ENCODE data around the gene WFDC1.
A peak's percentile ranks its signal among the peaks of the same experiment; 100 is the strongest.

DNA sequence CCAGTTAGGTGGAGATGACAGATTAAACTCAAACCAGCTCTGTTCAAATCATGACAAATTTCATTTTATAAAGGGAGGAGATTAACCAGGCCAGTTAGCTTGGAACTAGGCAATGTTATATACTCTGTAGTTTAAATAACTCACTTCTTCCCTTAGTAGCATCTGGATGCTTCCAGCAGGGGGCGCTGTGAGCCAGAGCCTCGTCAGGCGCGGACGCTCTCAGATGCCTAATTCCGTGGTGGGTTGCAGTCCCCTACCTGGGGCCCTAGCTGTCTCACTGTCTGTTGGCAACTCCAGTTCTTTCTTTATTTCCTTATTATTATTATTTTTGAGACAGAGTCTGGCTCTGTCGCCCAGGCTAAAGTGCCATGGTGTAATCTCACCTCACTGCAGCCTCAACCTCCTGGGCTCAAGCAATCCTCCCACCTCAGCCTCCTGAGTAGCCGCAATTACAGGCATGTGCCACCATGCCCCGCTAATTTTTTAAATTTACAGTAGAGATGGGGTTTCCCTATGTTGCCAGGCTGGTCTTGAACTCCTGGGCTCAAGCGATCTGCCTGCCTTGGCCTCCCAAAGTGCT is 17.3 kb upstream of the WFDC1 start:
- TF ChIP-seq, protein P1, sequence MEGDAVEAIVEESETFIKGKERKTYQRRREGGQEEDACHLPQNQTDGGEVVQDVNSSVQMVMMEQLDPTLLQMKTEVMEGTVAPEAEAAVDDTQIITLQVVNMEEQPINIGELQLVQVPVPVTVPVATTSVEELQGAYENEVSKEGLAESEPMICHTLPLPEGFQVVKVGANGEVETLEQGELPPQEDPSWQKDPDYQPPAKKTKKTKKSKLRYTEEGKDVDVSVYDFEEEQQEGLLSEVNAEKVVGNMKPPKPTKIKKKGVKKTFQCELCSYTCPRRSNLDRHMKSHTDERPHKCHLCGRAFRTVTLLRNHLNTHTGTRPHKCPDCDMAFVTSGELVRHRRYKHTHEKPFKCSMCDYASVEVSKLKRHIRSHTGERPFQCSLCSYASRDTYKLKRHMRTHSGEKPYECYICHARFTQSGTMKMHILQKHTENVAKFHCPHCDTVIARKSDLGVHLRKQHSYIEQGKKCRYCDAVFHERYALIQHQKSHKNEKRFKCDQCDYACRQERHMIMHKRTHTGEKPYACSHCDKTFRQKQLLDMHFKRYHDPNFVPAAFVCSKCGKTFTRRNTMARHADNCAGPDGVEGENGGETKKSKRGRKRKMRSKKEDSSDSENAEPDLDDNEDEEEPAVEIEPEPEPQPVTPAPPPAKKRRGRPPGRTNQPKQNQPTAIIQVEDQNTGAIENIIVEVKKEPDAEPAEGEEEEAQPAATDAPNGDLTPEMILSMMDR (IDR thresholded peaks at IDR 0.05) = peak; percentile 97
- TF ChIP-seq EZH2 (IDR thresholded peaks at IDR 0.05) = no peak

Measured in neural progenitor cell (in vitro differentiated cells).